ENCODE data around the gene ZBTB18.

- TF ChIP-seq CTCF (IDR thresholded peaks at IDR 0.05; ENCODE audit: insufficient read depth, low read length, poor library complexity, severe bottlenecking) (no peak), EZH2phosphoT487 (conservative IDR thresholded peaks at IDR 0.05; ENCODE audit: low read length) (no peak)
Measured at GRCh38 chr1:244060117-244060516, 9.0 kb downstream of the ZBTB18 start.
